K562 (cell line): ENCODE measurements around the gene KCND2. TPM values are rescaled to one million over a fixed set of nuclear protein-coding genes. Genes with fewer than 3 reads are reported as not detected.

Experiments
- ATAC-seq: fragments of 200-7000 bp; cut with Tn5 transposase; 3 replicates; pipeline ENCODE4 v1.9.1; 2020; ENCODE audit warnings: moderate library complexity
- BruUV-seq: library from RNA; stranded (reverse); fragments of 400-500 nt; replicated peaks from 2 replicates; lab custom pipeline; 2021; lab: Mats Ljungman, UMichigan
- CTCF ChIA-PET: fragments of 300-600 bp; formaldehyde crosslinking; extraction: SDS; loops from one replicate; lab custom pipeline; 2021; ENCODE audit warnings: low intra/inter-chr PET ratio; lab: Yijun Ruan, JAX
- POLR2A ChIA-PET: fragments of 300-600, 350-650 bp; sonication (Branson Sonifier 250); formaldehyde crosslinking; extraction: SDS; loops from one replicate; lab custom pipeline; 2021; ENCODE audit warnings: antibody characterized with exemption, inconsistent platforms; lab: Yijun Ruan, JAX
- DNase-seq, 4 experiments: peaks; one replicate each; pipeline versions ENCODE4 v3.0.0 to v3.0.0-alpha.2; 2011 to 2018; ENCODE audit warnings: low spot score in 3 of 4, mixed read lengths in 3 of 4; ENCODE audit errors: extremely low read depth in 1 of 4
- FAIRE-seq: peaks from 2 replicates; lab custom pipeline; 2011; peaks lifted over from hg19 to GRCh38; lab: Jason Lieb, UNC
- H2AFZ ChIP-seq: 2 replicates; pipeline ENCODE4 v1.6.0; 2011; ENCODE audit warnings: low read depth, low read length, control low read depth, inconsistent platforms
- H3K27ac ChIP-seq: fragments of 200-600 bp; 3 replicates; pipeline ENCODE4 v1.8.0; 2011; ENCODE audit warnings: low read depth, mild to moderate bottlenecking, control low read depth, inconsistent platforms, low read length, moderate library complexity, mixed read lengths; ENCODE audit errors: extremely low read depth
- H3K27me3 ChIP-seq, 2 experiments: fragments of 300-600 bp in 1 of 2; 2 replicates in 1 of 2; 3 replicates in 1 of 2; pipeline versions ENCODE4 v1.6.0 to v1.8.0; 2011; ENCODE audit warnings: inconsistent platforms in 2 of 2, low read length in 2 of 2, mild to moderate bottlenecking in 1 of 2, mixed read lengths in 1 of 2, moderate library complexity in 1 of 2; ENCODE audit not compliant: control insufficient read depth in 2 of 2, insufficient read depth in 2 of 2
- H3K36me3 ChIP-seq: fragments of 300-600 bp; 3 replicates; pipeline ENCODE4 v1.8.0; 2011; ENCODE audit warnings: mild to moderate bottlenecking, low read length, inconsistent platforms; ENCODE audit not compliant: control insufficient read depth, insufficient read depth
- H3K4me1 ChIP-seq, 2 experiments: fragments of 200-600 bp in 1 of 2; replicated peaks in 1 of 2; 2 replicates in 1 of 2; 3 replicates in 1 of 2; pipeline versions ENCODE4 v1.5.1 to v1.8.0; 2011; ENCODE audit warnings: inconsistent platforms in 2 of 2, low read length in 2 of 2, mild to moderate bottlenecking in 1 of 2, mixed read lengths in 1 of 2, moderate library complexity in 1 of 2; ENCODE audit not compliant: control insufficient read depth in 2 of 2, insufficient read depth in 2 of 2
- H3K4me2 ChIP-seq: 2 replicates; pipeline ENCODE4 v1.6.1; 2011; ENCODE audit warnings: low read length, control low read depth, inconsistent platforms, mixed read lengths; ENCODE audit not compliant: insufficient read depth
- H3K4me3 ChIP-seq: fragments of 200-600 bp; sonication (generic), shearing (Covaris generic); 2 replicates; pipeline ENCODE4 v1.5.1; 2016; ENCODE audit warnings: control low read depth, inconsistent platforms
- H3K79me2 ChIP-seq: fragments of 200-600 bp; 3 replicates; pipeline ENCODE4 v1.8.0; 2011; ENCODE audit warnings: low read length, inconsistent platforms; ENCODE audit not compliant: control insufficient read depth, insufficient read depth
- H3K9ac ChIP-seq, 2 experiments: 2 replicates each; pipeline versions ENCODE4 v1.6.0 to v1.6.1; 2011; ENCODE audit warnings: low read depth in 2 of 2, low read length in 2 of 2, control low read depth in 1 of 2, inconsistent platforms in 1 of 2, mild to moderate bottlenecking in 1 of 2, mixed read lengths in 1 of 2; ENCODE audit not compliant: insufficient read depth in 1 of 2
- H3K9me1 ChIP-seq: one replicate; pipeline ENCODE4 v1.6.0; 2011; ENCODE audit warnings: inconsistent platforms, mild to moderate bottlenecking, low read length, moderate library complexity; ENCODE audit not compliant: control insufficient read depth, insufficient read depth
- H3K9me3 ChIP-seq: replicated peaks from 2 replicates; pipeline ENCODE4 v1.5.1; 2011; ENCODE audit warnings: low read depth, low read length, inconsistent platforms; ENCODE audit not compliant: control insufficient read depth, insufficient read depth
- H4K20me1 ChIP-seq: replicated peaks from 2 replicates; pipeline ENCODE4 v1.6.1; 2011; ENCODE audit warnings: low read length, inconsistent platforms, mixed read lengths; ENCODE audit not compliant: control insufficient read depth, insufficient read depth
- WGBS: fragments of 100-300 bp; shearing (Covaris generic); methylation state at CpG from one replicate; pipeline ENCODE4 v1.1.6; 2016; ENCODE audit warnings: low coverage, mixed read lengths; ENCODE audit not compliant: insufficient coverage; ENCODE audit errors: missing lambda C conversion rate; 5-methylcytosine and 5-hydroxymethylcytosine counted together
- in situ Hi-C: fragments of 300-500 bp; cut with MboI; formaldehyde crosslinking; loops from 4 replicates; pipeline ENCODE4 v1.15.0; 2018; ENCODE audit warnings: inconsistent platforms, mixed read lengths
- intact Hi-C: fragments of 100-400 bp; cut with micrococcal nuclease; formaldehyde crosslinking; loops from 2 replicates; pipeline ENCODE4 v1.14.2; 2022
- polyA plus RNA-seq, 8 experiments: library from polyadenylated mRNA; depleted of rRNA in 4 of 8; stranded (reverse) in 5 of 8; unstranded in 3 of 8; fragments of >200 nt; fragmentation: Nextera tagmentation in 2 of 8; fragmentation: Illumina TruSeq in 1 of 8; extraction: Ambion mirVana in 2 of 8; extraction: Trizol in 1 of 8; gene quantifications; 2 replicates each; pipeline versions ENCODE4 v1.2.1 to v1.2.3, GENCODE V29; 2011 to 2014; ENCODE audit warnings: inconsistent platforms in 1 of 8, missing spikeins in 1 of 8
- total RNA-seq, 7 experiments: library from RNA; depleted of rRNA in 6 of 7; stranded (reverse); fragments of >200 nt in 6 of 7; fragmentation: Illumina TruSeq in 2 of 7; extraction: Trizol in 2 of 7; gene quantifications; 2 replicates each; pipeline versions ENCODE4 v1.2.1 to v1.2.3, GENCODE V29; 2011 to 2021; ENCODE audit warnings: low replicate concordance in 1 of 7
- TF ChIP-seq, protein P1 (sequence below): fragments of 150-350 bp; IDR thresholded peaks from 2 replicates; pipeline ENCODE4 v1.6.1; 2014; ENCODE audit warnings: low read depth, mild to moderate bottlenecking, low read length, borderline replicate concordance

Gene KCND2
- total and polyA plus RNA-seq, 9 of the 15 experiments (the other 6 are each of a cell fraction or from before 2014, with no cell fraction given) = 0.03 to 0.12 TPM; not detected in 7

DNA sequence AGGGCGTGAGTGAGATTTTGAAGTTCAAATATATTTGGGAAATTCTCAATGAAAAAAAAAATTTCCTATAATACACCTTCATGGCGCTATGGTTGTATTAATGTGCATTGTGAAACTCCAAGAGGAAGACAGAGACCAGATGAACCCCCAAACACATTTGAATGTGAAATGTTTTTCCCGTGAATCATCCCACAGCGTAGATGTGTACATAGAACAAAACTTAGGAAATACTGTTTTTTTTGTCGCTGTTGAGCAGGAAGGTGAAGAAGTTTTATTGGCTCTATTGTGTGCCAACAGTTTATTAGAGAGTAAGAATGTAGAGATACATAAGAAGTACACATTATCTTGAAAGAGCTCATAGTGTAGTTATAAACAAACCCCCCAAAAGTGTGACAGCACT lies 134.0 kb downstream of the KCND2 start:
- H2AFZ ChIP-seq = no peak overlapping the region
- H4K20me1 ChIP-seq = no peaks in the 10 kb centered on the region
- WGBS = 0% methylated on average over 5 of the region's 5 CpGs
- TF ChIP-seq, protein P1, sequence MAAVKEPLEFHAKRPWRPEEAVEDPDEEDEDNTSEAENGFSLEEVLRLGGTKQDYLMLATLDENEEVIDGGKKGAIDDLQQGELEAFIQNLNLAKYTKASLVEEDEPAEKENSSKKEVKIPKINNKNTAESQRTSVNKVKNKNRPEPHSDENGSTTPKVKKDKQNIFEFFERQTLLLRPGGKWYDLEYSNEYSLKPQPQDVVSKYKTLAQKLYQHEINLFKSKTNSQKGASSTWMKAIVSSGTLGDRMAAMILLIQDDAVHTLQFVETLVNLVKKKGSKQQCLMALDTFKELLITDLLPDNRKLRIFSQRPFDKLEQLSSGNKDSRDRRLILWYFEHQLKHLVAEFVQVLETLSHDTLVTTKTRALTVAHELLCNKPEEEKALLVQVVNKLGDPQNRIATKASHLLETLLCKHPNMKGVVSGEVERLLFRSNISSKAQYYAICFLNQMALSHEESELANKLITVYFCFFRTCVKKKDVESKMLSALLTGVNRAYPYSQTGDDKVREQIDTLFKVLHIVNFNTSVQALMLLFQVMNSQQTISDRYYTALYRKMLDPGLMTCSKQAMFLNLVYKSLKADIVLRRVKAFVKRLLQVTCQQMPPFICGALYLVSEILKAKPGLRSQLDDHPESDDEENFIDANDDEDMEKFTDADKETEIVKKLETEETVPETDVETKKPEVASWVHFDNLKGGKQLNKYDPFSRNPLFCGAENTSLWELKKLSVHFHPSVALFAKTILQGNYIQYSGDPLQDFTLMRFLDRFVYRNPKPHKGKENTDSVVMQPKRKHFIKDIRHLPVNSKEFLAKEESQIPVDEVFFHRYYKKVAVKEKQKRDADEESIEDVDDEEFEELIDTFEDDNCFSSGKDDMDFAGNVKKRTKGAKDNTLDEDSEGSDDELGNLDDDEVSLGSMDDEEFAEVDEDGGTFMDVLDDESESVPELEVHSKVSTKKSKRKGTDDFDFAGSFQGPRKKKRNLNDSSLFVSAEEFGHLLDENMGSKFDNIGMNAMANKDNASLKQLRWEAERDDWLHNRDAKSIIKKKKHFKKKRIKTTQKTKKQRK = no peak
- TF ChIP-seq, all 486 proteins: peak for 0
- DNase-seq (no peak), ATAC-seq (no peak), FAIRE-seq (no peak)
- Histone ChIP-seq H3K9me1 (no peaks in the 10 kb centered on the region), H3K27me3 (no peaks in the 10 kb centered on the region), H3K36me3 (no peaks in the 10 kb centered on the region), H3K4me2 (no peak overlapping the region), H3K4me3 (no peak overlapping the region), H3K9ac (no peak overlapping the region), H3K27ac (no peak overlapping the region), H3K79me2 (no peaks in the 10 kb centered on the region), H3K4me1 (no peaks in the 10 kb centered on the region), H3K9me3 (peaks cover 3% of the 10 kb centered on the region; the same call in 1 of the 2 replicates)
- intact Hi-C loops = no loop called here
- BruUV-seq = no TSS peak
- POLR2A ChIA-PET = no interaction called here
- CTCF ChIA-PET = no interaction called here
- in situ Hi-C loops = no loop called here
